Kidney tubule cell (primary cell): ENCODE results near the gene BRD1.

Source experiments
- DNase-seq: peaks from one replicate; pipeline ENCODE4 v3.0.0-alpha.2; 2018; ENCODE audit warnings: low spot score

Gene BRD1

GRCh38 chr22:49827853-49828598 lies at the start of gene BRD1:
Gene BRD1 (minus strand): TSS chr22:49827873. CDS start chr22:49824317, 3,556 bp downstream.
- peak; percentile 69 for DNase-seq

- DNase-seq, result no peak
Observed at GRCh38 chr22:49873228-49873940, 45.7 kb upstream of the BRD1 start.

- DNase-seq, result no peak
Observed at GRCh38 chr22:49872347-49872746, 44.7 kb upstream of the BRD1 start.

GRCh38 chr22:49871482-49871881 lies 43.8 kb upstream of the BRD1 start:
- DNase-seq, result no peak

GRCh38 chr22:49869845-49870712 lies 42.4 kb upstream of the BRD1 start:
- DNase-seq, result no peak

- DNase-seq, result no peak
Observed at GRCh38 chr22:49869086-49869830, 41.6 kb upstream of the BRD1 start.

- no peak for DNase-seq
Observed at GRCh38 chr22:49867303-49868265, 39.9 kb upstream of the BRD1 start.

GRCh38 chr22:49866646-49867045 lies 39.0 kb upstream of the BRD1 start:
- DNase-seq, result no peak

- no peak for DNase-seq
Observed at GRCh38 chr22:49866134-49866533, 38.5 kb upstream of the BRD1 start.

- DNase-seq, result no peak
Observed at GRCh38 chr22:49865156-49865555, 37.5 kb upstream of the BRD1 start.

GRCh38 chr22:49863931-49864330 lies 36.3 kb upstream of the BRD1 start:
- no peak for DNase-seq

- DNase-seq, result no peak
Observed at GRCh38 chr22:49862496-49862776, 34.8 kb upstream of the BRD1 start.

GRCh38 chr22:49861642-49862495 lies 34.2 kb upstream of the BRD1 start:
- DNase-seq, result no peak

- DNase-seq, result no peak
Observed at GRCh38 chr22:49858827-49859226, 31.2 kb upstream of the BRD1 start.

- no peak for DNase-seq
Observed at GRCh38 chr22:49856766-49857618, 29.3 kb upstream of the BRD1 start.

GRCh38 chr22:49856343-49856742 lies 28.7 kb upstream of the BRD1 start:
- peak; percentile 35 for DNase-seq

GRCh38 chr22:49855251-49855911 lies 27.7 kb upstream of the BRD1 start:
- peak; percentile 57 for DNase-seq
